NT2/D1 (cell line): Measurements from ENCODE around the gene CLSTN2.

Source experiments
- SUZ12 ChIP-seq: IDR thresholded peaks from 2 replicates; pipeline ENCODE4 v1.6.1; 2011; ENCODE audit not compliant: insufficient read length, insufficient read depth; ENCODE audit errors: extremely low read depth
- YY1 ChIP-seq: IDR thresholded peaks from 2 replicates; pipeline ENCODE4 v1.6.1; 2011; ENCODE audit not compliant: insufficient read length, insufficient read depth
- ZNF274 ChIP-seq: IDR thresholded peaks from 2 replicates; pipeline ENCODE4 v1.6.1; 2011; ENCODE audit warnings: mild to moderate bottlenecking, low read depth, low read length

DNA sequence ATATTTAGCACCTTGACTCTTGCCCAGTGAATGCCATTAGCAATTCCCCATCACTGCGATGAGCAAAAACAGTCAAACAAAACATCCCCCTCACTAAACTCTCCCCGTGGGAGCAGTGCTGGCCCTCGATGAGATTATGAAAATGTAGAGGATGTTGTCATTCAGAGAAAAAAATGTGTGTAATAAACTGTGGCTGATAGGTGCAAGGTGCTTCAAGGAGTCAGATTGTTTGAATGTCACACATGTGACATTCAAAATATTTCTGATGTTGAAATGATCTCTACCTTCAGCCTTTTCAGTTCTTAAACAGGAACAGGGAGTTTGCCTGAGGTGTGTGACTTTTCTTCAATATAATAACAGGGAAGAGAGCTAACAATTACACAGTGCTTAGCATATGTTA is 461.1 kb downstream of the CLSTN2 start:
- TF ChIP-seq ZNF274 (no peak), SUZ12 (no peak), YY1 (no peak)
